ENCODE results near the gene FGF12. TPM values are rescaled to one million over a fixed set of nuclear protein-coding genes. Genes with fewer than 3 reads are reported as not detected.

The FGF12 gene
- polyA plus RNA-seq, 2 donors: 1.2 to 1.5 TPM

GRCh38 chr3:192128922-192129321 is 598.4 kb downstream of the FGF12 start:
- no peak overlapping the region for H3K4me3 ChIP-seq (ENCODE audit: low read depth in 1 of 2, low read length in 2 of 2)
- no peaks in the 10 kb centered on the region for H3K4me1 ChIP-seq (ENCODE audit: control insufficient read depth in 2 of 2, insufficient read depth in 2 of 2, low read length in 1 of 2)
- H3K9me3 ChIP-seq (ENCODE audit: control insufficient read depth in 2 of 2, insufficient read depth in 1 of 2, low read depth in 1 of 2, low read length in 1 of 2): no peaks in the 10 kb centered on the region
- no peaks in the 10 kb centered on the region for H3K36me3 ChIP-seq (ENCODE audit: control insufficient read depth in 2 of 2, insufficient read depth in 2 of 2, low read length in 1 of 2)
- no peak overlapping the region for H3K27ac ChIP-seq (ENCODE audit: low read depth in 2 of 2, low read length in 1 of 2)
- 59 to 60% methylated on average over 4 of the region's 4 CpGs for WGBS, 2 donors
- H3K27me3 ChIP-seq (ENCODE audit: control insufficient read depth in 1 of 2, insufficient read depth in 2 of 2, low read length in 2 of 2): no peaks in the 10 kb centered on the region

GRCh38 chr3:192128060-192128459 is 599.3 kb downstream of the FGF12 start:
- H3K36me3 ChIP-seq (ENCODE audit: control insufficient read depth in 2 of 2, insufficient read depth in 2 of 2, low read length in 1 of 2): no peaks in the 10 kb centered on the region
- no peaks in the 10 kb centered on the region for H3K4me1 ChIP-seq (ENCODE audit: control insufficient read depth in 2 of 2, insufficient read depth in 2 of 2, low read length in 1 of 2)
- H3K27ac ChIP-seq (ENCODE audit: low read depth in 2 of 2, low read length in 1 of 2): no peak overlapping the region
- no peaks in the 10 kb centered on the region for H3K27me3 ChIP-seq (ENCODE audit: control insufficient read depth in 1 of 2, insufficient read depth in 2 of 2, low read length in 2 of 2)
- 71 to 77% methylated on average over 4 of the region's 4 CpGs for WGBS, 2 donors
- no peak overlapping the region for H3K4me3 ChIP-seq (ENCODE audit: low read depth in 1 of 2, low read length in 2 of 2)
- no peaks in the 10 kb centered on the region for H3K9me3 ChIP-seq (ENCODE audit: control insufficient read depth in 2 of 2, insufficient read depth in 1 of 2, low read depth in 1 of 2, low read length in 1 of 2)

- WGBS, 2 donors: 80 to 81% methylated on average over 13 of the region's 13 CpGs
- H3K9me3 ChIP-seq (ENCODE audit: control insufficient read depth in 2 of 2, insufficient read depth in 1 of 2, low read depth in 1 of 2, low read length in 1 of 2): no peaks in the 10 kb centered on the region
Measured at GRCh38 chr3:192122832-192123594, 604.3 kb downstream of the FGF12 start.

GRCh38 chr3:192121923-192122322 is 605.4 kb downstream of the FGF12 start:
- H3K27me3 ChIP-seq (ENCODE audit: control insufficient read depth in 1 of 2, insufficient read depth in 2 of 2, low read length in 2 of 2): no peaks in the 10 kb centered on the region
- WGBS, 2 donors: 60 to 62% methylated on average over 3 of the region's 3 CpGs
- H3K4me3 ChIP-seq (ENCODE audit: low read depth in 1 of 2, low read length in 2 of 2): no peak overlapping the region
- no peaks in the 10 kb centered on the region for H3K4me1 ChIP-seq (ENCODE audit: control insufficient read depth in 2 of 2, insufficient read depth in 2 of 2, low read length in 1 of 2)
- no peak overlapping the region for H3K27ac ChIP-seq (ENCODE audit: low read depth in 2 of 2, low read length in 1 of 2)
- H3K36me3 ChIP-seq (ENCODE audit: control insufficient read depth in 2 of 2, insufficient read depth in 2 of 2, low read length in 1 of 2): no peaks in the 10 kb centered on the region
- no peaks in the 10 kb centered on the region for H3K9me3 ChIP-seq (ENCODE audit: control insufficient read depth in 2 of 2, insufficient read depth in 1 of 2, low read depth in 1 of 2, low read length in 1 of 2)

More at GRCh38 chr3:192122832-192123594, 604.3 kb downstream of the FGF12 start:
- no peaks in the 10 kb centered on the region for H3K27me3 ChIP-seq (ENCODE audit: control insufficient read depth in 1 of 2, insufficient read depth in 2 of 2, low read length in 2 of 2)
- no peak overlapping the region for H3K27ac ChIP-seq (ENCODE audit: low read depth in 2 of 2, low read length in 1 of 2)
- no peaks in the 10 kb centered on the region for H3K4me1 ChIP-seq (ENCODE audit: control insufficient read depth in 2 of 2, insufficient read depth in 2 of 2, low read length in 1 of 2)
- no peak overlapping the region for H3K4me3 ChIP-seq (ENCODE audit: low read depth in 1 of 2, low read length in 2 of 2)
- no peaks in the 10 kb centered on the region for H3K36me3 ChIP-seq (ENCODE audit: control insufficient read depth in 2 of 2, insufficient read depth in 2 of 2, low read length in 1 of 2)

GRCh38 chr3:192108820-192109219 is 618.5 kb downstream of the FGF12 start:
- Histone ChIP-seq H3K36me3 (ENCODE audit: control insufficient read depth in 2 of 2, insufficient read depth in 2 of 2, low read length in 1 of 2) (no peaks in the 10 kb centered on the region), H3K27ac (ENCODE audit: low read depth in 2 of 2, low read length in 1 of 2) (no peak overlapping the region), H3K27me3 (ENCODE audit: control insufficient read depth in 1 of 2, insufficient read depth in 2 of 2, low read length in 2 of 2) (no peaks in the 10 kb centered on the region), H3K9me3 (ENCODE audit: control insufficient read depth in 2 of 2, insufficient read depth in 1 of 2, low read depth in 1 of 2, low read length in 1 of 2) (no peaks in the 10 kb centered on the region), H3K4me3 (ENCODE audit: low read depth in 1 of 2, low read length in 2 of 2) (no peak overlapping the region), H3K4me1 (ENCODE audit: control insufficient read depth in 2 of 2, insufficient read depth in 2 of 2, low read length in 1 of 2) (no peaks in the 10 kb centered on the region)

GRCh38 chr3:192106543-192106942 is 620.8 kb downstream of the FGF12 start:
- H3K9me3 ChIP-seq (ENCODE audit: control insufficient read depth in 2 of 2, insufficient read depth in 1 of 2, low read depth in 1 of 2, low read length in 1 of 2): no peaks in the 10 kb centered on the region
- no peaks in the 10 kb centered on the region for H3K36me3 ChIP-seq (ENCODE audit: control insufficient read depth in 2 of 2, insufficient read depth in 2 of 2, low read length in 1 of 2)
- H3K27me3 ChIP-seq (ENCODE audit: control insufficient read depth in 1 of 2, insufficient read depth in 2 of 2, low read length in 2 of 2): no peaks in the 10 kb centered on the region
- H3K4me1 ChIP-seq (ENCODE audit: control insufficient read depth in 2 of 2, insufficient read depth in 2 of 2, low read length in 1 of 2): no peaks in the 10 kb centered on the region
- no peak overlapping the region for H3K27ac ChIP-seq (ENCODE audit: low read depth in 2 of 2, low read length in 1 of 2)
- no peak overlapping the region for H3K4me3 ChIP-seq (ENCODE audit: low read depth in 1 of 2, low read length in 2 of 2)
- 52 to 57% methylated on average over 4 of the region's 4 CpGs for WGBS, 2 donors

GRCh38 chr3:192092388-192093005 is 634.8 kb downstream of the FGF12 start:
- Histone ChIP-seq H3K9me3 (ENCODE audit: control insufficient read depth in 2 of 2, insufficient read depth in 1 of 2, low read depth in 1 of 2, low read length in 1 of 2) (peaks cover 0 to 2% of the 10 kb centered on the region in 2 donors), H3K36me3 (ENCODE audit: control insufficient read depth in 2 of 2, insufficient read depth in 2 of 2, low read length in 1 of 2) (no peaks in the 10 kb centered on the region), H3K4me1 (ENCODE audit: control insufficient read depth in 2 of 2, insufficient read depth in 2 of 2, low read length in 1 of 2) (no peaks in the 10 kb centered on the region), H3K4me3 (ENCODE audit: low read depth in 1 of 2, low read length in 2 of 2) (no peak overlapping the region), H3K27me3 (ENCODE audit: control insufficient read depth in 1 of 2, insufficient read depth in 2 of 2, low read length in 2 of 2) (no peaks in the 10 kb centered on the region), H3K27ac (ENCODE audit: low read depth in 2 of 2, low read length in 1 of 2) (no peak overlapping the region)
- 85 to 93% methylated on average over 1 of the region's 1 CpG for WGBS, 2 donors

- no peak overlapping the region for H3K4me3 ChIP-seq (ENCODE audit: low read depth in 1 of 2, low read length in 2 of 2)
- no peak overlapping the region for H3K27ac ChIP-seq (ENCODE audit: low read depth in 2 of 2, low read length in 1 of 2)
- no peaks in the 10 kb centered on the region for H3K4me1 ChIP-seq (ENCODE audit: control insufficient read depth in 2 of 2, insufficient read depth in 2 of 2, low read length in 1 of 2)
- H3K9me3 ChIP-seq (ENCODE audit: control insufficient read depth in 2 of 2, insufficient read depth in 1 of 2, low read depth in 1 of 2, low read length in 1 of 2): peaks cover 0 to 2% of the 10 kb centered on the region in 2 donors
- 72 to 73% methylated on average over 1 of the region's 1 CpG for WGBS, 2 donors
- H3K27me3 ChIP-seq (ENCODE audit: control insufficient read depth in 1 of 2, insufficient read depth in 2 of 2, low read length in 2 of 2): no peaks in the 10 kb centered on the region
- H3K36me3 ChIP-seq (ENCODE audit: control insufficient read depth in 2 of 2, insufficient read depth in 2 of 2, low read length in 1 of 2): no peaks in the 10 kb centered on the region
Measured at GRCh38 chr3:192091831-192092230, 635.5 kb downstream of the FGF12 start.

GRCh38 chr3:192090586-192090985 is 636.8 kb downstream of the FGF12 start:
- Histone ChIP-seq H3K36me3 (ENCODE audit: control insufficient read depth in 2 of 2, insufficient read depth in 2 of 2, low read length in 1 of 2) (no peaks in the 10 kb centered on the region), H3K4me3 (ENCODE audit: low read depth in 1 of 2, low read length in 2 of 2) (no peak overlapping the region), H3K4me1 (ENCODE audit: control insufficient read depth in 2 of 2, insufficient read depth in 2 of 2, low read length in 1 of 2) (no peaks in the 10 kb centered on the region), H3K9me3 (ENCODE audit: control insufficient read depth in 2 of 2, insufficient read depth in 1 of 2, low read depth in 1 of 2, low read length in 1 of 2) (peaks cover 0 to 2% of the 10 kb centered on the region in 2 donors), H3K27ac (ENCODE audit: low read depth in 2 of 2, low read length in 1 of 2) (no peak overlapping the region), H3K27me3 (ENCODE audit: control insufficient read depth in 1 of 2, insufficient read depth in 2 of 2, low read length in 2 of 2) (no peaks in the 10 kb centered on the region)
